ENCODE data around the gene TMCC1. TPM values are rescaled to one million over a fixed set of nuclear protein-coding genes. Genes with fewer than 3 reads are reported as not detected.
"Not testable (repeated sequence)": the region's sequence is repeated elsewhere in the genome, so short reads cannot be mapped to it uniquely, and the experiment has no call there.

TMCC1 gene
- total RNA-seq, 1 donor from 2014 or later: 18.0 TPM

DNA sequence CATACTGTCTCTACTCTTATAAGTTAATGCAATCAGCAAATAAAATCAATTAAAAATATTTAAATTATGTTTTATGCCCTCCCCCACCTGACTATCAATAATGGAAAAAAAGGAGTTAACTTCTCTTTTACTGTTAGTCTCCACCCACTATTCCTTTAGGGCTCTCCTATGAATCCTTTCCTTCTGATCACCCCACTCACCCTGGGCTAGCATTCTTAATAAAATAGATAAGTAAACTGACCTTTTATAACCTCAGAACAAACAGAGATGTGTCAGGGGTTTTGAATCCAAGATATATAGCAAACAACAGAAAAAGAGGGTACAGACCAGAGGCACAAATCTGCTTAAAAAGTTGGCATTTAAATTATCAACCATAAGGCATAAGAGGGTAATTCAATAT is 171.0 kb downstream of the TMCC1 start:
- intact Hi-C loops (cut with micrococcal nuclease): no loop called here
- no peaks in the 10 kb centered on the region for H3K27me3 Mint-ChIP-seq (ENCODE audit: low read depth)

DNA sequence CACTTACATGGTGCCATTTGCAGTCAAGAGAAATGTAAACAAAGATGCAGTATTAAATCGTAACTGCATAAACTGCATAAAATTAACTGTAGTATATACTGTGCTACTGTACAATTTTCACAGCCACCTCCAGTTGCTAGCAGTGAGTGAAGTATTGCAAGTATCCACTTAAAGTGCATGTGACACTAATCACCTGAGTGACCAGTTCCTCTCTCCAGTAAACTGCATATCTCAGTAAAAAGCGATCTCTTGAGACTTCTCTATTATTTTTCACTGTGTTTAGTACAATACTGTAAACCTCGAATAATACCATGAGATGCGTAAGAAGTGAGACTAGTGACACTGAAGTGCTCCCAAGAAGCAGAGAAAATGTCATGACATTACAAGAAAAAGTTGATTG is 175.3 kb downstream of the TMCC1 start:
- intact Hi-C loops (cut with micrococcal nuclease): no loop called here
- Mint-ChIP-seq H3K36me3 (ENCODE audit: low read depth) (no peaks in the 10 kb centered on the region), H3K4me3 (ENCODE audit: low read depth) (no peak overlapping the region), H3K27ac (no peak overlapping the region), H3K4me1 (ENCODE audit: low read depth) (no peaks in the 10 kb centered on the region), H3K27me3 (ENCODE audit: low read depth) (no peaks in the 10 kb centered on the region), H3K9me3 (no peaks in the 10 kb centered on the region)
- no peak for DNase-seq (ENCODE audit: low spot score)

More for the DNA sequence above, 171.0 kb downstream of the TMCC1 start:
- H3K9me3 Mint-ChIP-seq: no peaks in the 10 kb centered on the region
- no peaks in the 10 kb centered on the region for H3K4me1 Mint-ChIP-seq (ENCODE audit: low read depth)
- no peak overlapping the region for H3K27ac Mint-ChIP-seq
- no peak for DNase-seq (ENCODE audit: low spot score)
- no peak overlapping the region for H3K4me3 Mint-ChIP-seq (ENCODE audit: low read depth)
- no peaks in the 10 kb centered on the region for H3K36me3 Mint-ChIP-seq (ENCODE audit: low read depth)

DNA sequence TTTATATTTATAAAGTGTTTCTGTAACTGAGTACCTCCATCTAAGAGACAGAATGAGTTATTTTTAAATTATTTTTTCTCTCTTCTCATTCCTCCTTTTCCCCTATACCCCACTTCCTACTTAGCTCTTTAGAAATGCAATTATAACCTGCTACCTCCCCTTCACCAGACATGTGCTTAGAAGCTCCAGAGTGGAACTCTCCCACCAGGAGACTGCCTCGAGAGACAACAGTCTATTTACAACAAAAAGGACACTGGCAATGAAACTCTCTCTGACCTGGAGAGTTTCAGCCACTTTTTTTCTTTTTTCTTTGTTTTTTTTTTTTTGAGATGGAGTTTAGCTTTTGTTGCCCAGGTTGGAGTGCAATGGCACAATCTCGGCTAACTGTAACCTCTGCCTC is 177.7 kb downstream of the TMCC1 start:
- Mint-ChIP-seq H3K4me3 (ENCODE audit: low read depth) (no peak overlapping the region), H3K36me3 (ENCODE audit: low read depth) (no peaks in the 10 kb centered on the region), H3K27me3 (ENCODE audit: low read depth) (no peaks in the 10 kb centered on the region), H3K4me1 (ENCODE audit: low read depth) (no peaks in the 10 kb centered on the region), H3K9me3 (no peaks in the 10 kb centered on the region), H3K27ac (no peak overlapping the region)
- intact Hi-C loops (cut with micrococcal nuclease): no loop called here
- DNase-seq (ENCODE audit: low spot score): no peak

DNA sequence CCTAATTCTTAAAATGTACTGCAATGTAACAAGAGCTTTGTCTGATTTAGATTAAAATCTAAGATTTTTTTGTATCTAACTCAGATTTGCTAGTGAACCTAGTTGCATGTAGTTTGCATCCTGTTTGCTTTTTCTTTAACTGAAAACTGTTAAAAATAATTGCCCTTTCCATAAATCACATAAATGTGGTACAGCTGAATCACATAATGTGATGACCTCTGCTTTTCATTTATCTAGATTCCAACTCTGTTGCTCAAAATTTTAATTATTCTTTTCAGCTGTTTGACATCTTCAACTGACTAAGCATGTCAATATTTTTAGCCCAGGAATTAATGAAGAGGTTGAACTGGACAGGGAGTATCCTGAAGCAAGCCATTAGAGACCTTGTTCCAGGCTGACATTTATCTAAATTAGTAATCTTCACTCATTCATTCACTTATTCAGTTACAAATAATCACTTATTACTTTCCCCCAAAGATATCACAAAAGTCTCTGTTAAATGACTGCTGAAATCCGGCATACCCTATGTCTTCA is 185.1 kb downstream of the TMCC1 start:
- Mint-ChIP-seq H3K27me3 (ENCODE audit: low read depth) (no peaks in the 10 kb centered on the region), H3K27ac (no peak overlapping the region), H3K36me3 (ENCODE audit: low read depth) (no peaks in the 10 kb centered on the region), H3K4me1 (ENCODE audit: low read depth) (peaks cover 4% of the 10 kb centered on the region), H3K9me3 (no peaks in the 10 kb centered on the region), H3K4me3 (ENCODE audit: low read depth) (no peak overlapping the region)
- intact Hi-C loops (cut with micrococcal nuclease): no loop called here
- no peak for DNase-seq (ENCODE audit: low spot score)

DNA sequence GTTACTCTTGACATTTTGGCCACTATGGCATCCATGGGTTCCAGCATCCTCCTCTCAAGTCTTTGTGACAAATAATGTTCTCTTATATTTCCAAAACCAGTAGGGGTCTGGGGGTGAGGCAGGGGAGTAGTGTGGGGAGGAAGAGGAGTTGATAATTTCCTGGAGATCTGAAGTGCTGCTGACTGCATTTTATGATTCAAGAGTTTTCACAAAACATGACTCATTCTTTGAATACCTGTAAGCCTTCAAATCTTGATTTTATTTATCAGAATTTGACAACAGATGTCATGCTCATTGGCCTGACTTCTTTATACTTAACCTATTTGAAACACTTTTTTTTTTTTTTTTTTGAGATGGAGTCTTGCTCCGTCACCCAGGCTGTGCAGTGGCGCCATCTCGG is 188.2 kb downstream of the TMCC1 start:
- Mint-ChIP-seq H3K9me3 (no peaks in the 10 kb centered on the region), H3K4me3 (ENCODE audit: low read depth) (no peak overlapping the region), H3K27me3 (ENCODE audit: low read depth) (no peaks in the 10 kb centered on the region), H3K27ac (no peak overlapping the region), H3K36me3 (ENCODE audit: low read depth) (no peaks in the 10 kb centered on the region), H3K4me1 (ENCODE audit: low read depth) (peaks cover 9% of the 10 kb centered on the region)
- intact Hi-C loops (cut with micrococcal nuclease): no loop called here
- DNase-seq (ENCODE audit: low spot score): no peak

DNA sequence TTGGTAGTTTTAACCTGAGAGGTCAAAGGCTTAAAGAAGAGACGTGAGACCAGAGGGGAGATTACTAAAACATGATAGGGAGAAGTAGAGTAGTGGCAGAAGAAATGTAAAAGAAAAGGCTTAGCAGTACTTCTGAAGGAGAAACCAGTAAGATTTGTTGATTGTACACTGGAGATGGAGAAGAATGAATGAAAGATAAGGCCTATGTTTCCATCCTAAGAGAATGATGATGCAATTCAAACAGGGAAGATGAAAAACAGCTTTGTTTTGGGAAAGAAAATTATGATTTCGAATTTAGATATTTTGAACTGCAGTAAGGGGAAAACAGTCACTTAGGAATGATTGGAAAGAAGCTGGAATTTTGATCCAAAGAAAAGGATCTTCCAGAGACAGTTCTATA is 189.6 kb downstream of the TMCC1 start:
- H3K9me3 Mint-ChIP-seq: no peaks in the 10 kb centered on the region
- intact Hi-C loops (cut with micrococcal nuclease): no loop called here

DNA sequence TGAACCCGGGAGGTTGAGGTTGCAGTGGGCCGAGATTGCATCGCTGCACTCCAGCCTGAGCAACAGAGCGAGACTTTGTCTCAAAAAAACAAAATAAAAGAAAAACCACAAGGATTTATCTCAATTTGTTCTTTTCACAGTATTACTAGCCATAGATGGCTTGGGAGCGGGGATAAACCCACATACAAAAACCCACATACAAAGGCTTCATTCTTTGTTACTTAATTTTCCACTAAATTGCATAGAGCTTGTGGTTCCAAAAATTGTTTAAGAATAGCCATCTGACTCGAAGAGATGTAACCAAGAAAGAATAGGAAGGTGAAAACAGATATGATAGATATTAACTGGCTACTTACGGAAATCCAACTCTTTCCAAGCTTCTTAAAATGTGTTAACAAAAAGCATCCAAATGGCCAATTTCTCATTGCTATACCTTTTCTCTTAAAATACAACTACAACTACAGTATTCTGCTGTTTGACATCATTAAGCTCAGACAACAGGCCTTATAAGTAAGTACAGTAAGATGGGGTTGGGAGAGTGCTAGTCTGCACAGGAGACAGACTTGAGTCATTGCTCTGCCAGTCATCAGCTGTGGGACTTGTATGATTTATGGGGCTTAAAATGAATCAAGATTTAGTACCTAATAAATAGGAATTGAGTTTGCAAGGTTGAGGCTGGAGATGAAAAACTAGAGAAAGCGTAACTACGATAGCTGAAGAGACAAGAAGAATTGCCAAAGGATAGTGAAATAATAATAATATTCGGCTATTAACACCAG is 190.4 kb downstream of the TMCC1 start:
- Mint-ChIP-seq H3K9me3 (no peaks in the 10 kb centered on the region), H3K36me3 (ENCODE audit: low read depth) (no peaks in the 10 kb centered on the region), H3K27me3 (ENCODE audit: low read depth) (no peaks in the 10 kb centered on the region), H3K4me3 (ENCODE audit: low read depth) (no peak overlapping the region), H3K27ac (no peak overlapping the region), H3K4me1 (ENCODE audit: low read depth) (peaks cover 9% of the 10 kb centered on the region)
- intact Hi-C loops (cut with micrococcal nuclease): no loop called here
- DNase-seq (ENCODE audit: low spot score): no peak

More for the DNA sequence above, 189.6 kb downstream of the TMCC1 start:
- no peaks in the 10 kb centered on the region for H3K36me3 Mint-ChIP-seq (ENCODE audit: low read depth)
- H3K4me3 Mint-ChIP-seq (ENCODE audit: low read depth): no peak overlapping the region
- peaks cover 9% of the 10 kb centered on the region for H3K4me1 Mint-ChIP-seq (ENCODE audit: low read depth)
- no peak for DNase-seq (ENCODE audit: low spot score)
- no peaks in the 10 kb centered on the region for H3K27me3 Mint-ChIP-seq (ENCODE audit: low read depth)
- no peak overlapping the region for H3K27ac Mint-ChIP-seq

DNA sequence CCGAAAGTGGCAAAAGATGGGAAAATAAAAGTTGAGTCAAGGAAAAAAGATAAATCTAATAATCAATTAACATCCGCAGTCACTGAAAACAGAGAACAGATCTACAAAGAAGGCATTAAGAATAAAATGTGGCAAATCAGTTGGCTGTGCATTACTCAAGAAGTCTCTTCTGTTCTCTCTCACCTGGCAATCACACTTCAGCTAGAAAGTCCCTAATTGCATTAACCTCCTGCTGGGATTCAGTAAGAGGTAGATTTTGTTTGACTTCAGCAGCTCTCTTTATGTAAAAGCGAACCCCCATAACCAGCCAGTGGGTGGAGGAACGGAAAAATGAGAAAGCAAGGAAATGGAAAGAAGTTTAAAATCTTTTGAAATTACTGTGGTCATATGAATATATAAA is 192.3 kb downstream of the TMCC1 start:
- Mint-ChIP-seq H3K27ac (no peak overlapping the region), H3K27me3 (ENCODE audit: low read depth) (no peaks in the 10 kb centered on the region), H3K36me3 (ENCODE audit: low read depth) (peaks cover 7% of the 10 kb centered on the region), H3K4me3 (ENCODE audit: low read depth) (no peak overlapping the region), H3K9me3 (peaks cover 9% of the 10 kb centered on the region), H3K4me1 (ENCODE audit: low read depth) (peaks cover 9% of the 10 kb centered on the region)
- DNase-seq (ENCODE audit: low spot score): no peak
- intact Hi-C loops (cut with micrococcal nuclease): no loop called here

DNA sequence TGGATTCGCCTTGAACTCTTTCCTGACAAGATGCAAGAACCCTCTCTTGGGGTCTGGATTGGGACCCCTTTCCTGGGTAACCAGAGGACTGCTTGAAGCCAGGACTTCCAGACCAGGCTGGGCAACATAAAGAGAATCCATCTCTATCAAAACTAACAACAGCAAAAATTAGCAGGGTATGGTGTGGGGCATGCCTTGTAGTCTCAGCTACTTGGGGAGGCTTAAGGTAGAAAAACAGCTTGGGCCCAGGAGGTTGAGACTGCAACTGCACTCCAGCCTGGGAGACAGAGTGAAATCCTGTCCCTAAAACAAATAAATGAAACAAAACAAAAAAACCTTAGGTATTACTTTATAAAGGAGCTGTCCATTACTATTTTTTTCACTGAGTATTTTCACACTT is 193.9 kb downstream of the TMCC1 start:
- Mint-ChIP-seq H3K36me3 (ENCODE audit: low read depth) (peaks cover 10% of the 10 kb centered on the region), H3K4me3 (ENCODE audit: low read depth) (no peak overlapping the region), H3K4me1 (ENCODE audit: low read depth) (peaks cover 5% of the 10 kb centered on the region), H3K27me3 (ENCODE audit: low read depth) (no peaks in the 10 kb centered on the region), H3K9me3 (peaks cover 13% of the 10 kb centered on the region), H3K27ac (no peak overlapping the region)
- DNase-seq (ENCODE audit: low spot score): no peak
- intact Hi-C loops (cut with micrococcal nuclease): no loop called here

DNA sequence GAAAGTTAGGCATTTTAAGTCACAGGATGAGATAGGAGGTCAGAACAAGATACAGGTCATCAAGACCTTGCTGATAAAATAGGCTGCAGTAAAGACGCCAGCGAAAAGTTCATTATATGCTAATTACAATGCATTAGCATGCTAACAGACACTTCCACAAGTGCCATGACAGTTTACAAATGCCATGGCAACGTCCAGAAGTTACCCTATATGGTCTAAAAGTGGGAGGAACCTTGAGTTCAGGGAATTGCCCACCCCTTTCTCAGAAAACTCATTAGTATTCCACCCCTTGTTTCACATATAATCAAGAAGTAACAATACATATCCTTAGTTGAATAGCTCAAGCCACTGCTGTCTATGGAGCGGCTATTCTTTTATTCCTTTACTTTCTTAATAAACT is 194.3 kb downstream of the TMCC1 start:
- H3K27ac Mint-ChIP-seq: no peak overlapping the region
- H3K27me3 Mint-ChIP-seq (ENCODE audit: low read depth): no peaks in the 10 kb centered on the region
- DNase-seq (ENCODE audit: low spot score): no peak
- H3K4me3 Mint-ChIP-seq (ENCODE audit: low read depth): no peak overlapping the region
- intact Hi-C loops (cut with micrococcal nuclease): no loop called here
- peaks cover 10% of the 10 kb centered on the region for H3K36me3 Mint-ChIP-seq (ENCODE audit: low read depth)
- peaks cover 13% of the 10 kb centered on the region for H3K9me3 Mint-ChIP-seq
- peaks cover 5% of the 10 kb centered on the region for H3K4me1 Mint-ChIP-seq (ENCODE audit: low read depth)

DNA sequence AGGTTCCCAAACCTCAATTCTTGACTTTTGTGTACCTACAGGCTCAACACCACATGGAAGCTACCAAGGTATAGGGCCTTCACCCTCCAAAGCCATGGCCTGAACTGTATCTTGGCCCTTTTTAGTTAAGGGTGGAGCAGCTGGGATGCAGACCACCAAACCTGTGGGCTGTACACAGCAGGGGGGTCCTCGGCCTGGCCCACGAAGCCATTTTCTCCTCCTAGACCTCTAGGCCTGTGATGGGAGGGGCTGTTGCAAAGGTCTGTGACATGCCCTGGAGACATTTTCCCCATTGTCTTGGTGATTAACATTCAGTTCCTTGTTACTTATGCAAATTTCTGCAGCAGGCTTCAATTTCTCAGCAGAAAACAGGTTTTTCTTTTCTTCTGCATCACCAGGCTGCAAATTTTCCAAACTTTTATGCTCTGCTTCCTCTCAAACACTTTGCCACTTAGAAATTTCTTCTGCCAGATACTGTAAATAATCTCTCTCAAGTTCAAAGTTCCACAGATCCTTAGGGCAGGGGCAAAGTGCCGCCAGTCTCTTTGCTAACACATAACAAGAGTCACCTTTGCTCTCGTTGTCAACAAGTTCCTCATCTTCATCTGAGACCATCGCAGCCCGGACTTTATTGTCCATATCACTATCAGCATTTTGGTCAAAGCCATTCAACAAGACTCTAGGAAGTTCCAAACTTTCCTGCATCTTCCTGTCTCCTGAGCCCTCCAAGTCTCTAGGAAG is 196.1 kb downstream of the TMCC1 start:
- no peaks in the 10 kb centered on the region for H3K27me3 Mint-ChIP-seq (ENCODE audit: low read depth)
- H3K4me3 Mint-ChIP-seq (ENCODE audit: low read depth): no peak overlapping the region
- intact Hi-C loops (cut with micrococcal nuclease): no loop called here
- peaks cover 10% of the 10 kb centered on the region for H3K36me3 Mint-ChIP-seq (ENCODE audit: low read depth)
- DNase-seq (ENCODE audit: low spot score): no peak
- no peak overlapping the region for H3K27ac Mint-ChIP-seq
- H3K9me3 Mint-ChIP-seq: peaks cover 13% of the 10 kb centered on the region
- peaks cover 5% of the 10 kb centered on the region for H3K4me1 Mint-ChIP-seq (ENCODE audit: low read depth)

DNA sequence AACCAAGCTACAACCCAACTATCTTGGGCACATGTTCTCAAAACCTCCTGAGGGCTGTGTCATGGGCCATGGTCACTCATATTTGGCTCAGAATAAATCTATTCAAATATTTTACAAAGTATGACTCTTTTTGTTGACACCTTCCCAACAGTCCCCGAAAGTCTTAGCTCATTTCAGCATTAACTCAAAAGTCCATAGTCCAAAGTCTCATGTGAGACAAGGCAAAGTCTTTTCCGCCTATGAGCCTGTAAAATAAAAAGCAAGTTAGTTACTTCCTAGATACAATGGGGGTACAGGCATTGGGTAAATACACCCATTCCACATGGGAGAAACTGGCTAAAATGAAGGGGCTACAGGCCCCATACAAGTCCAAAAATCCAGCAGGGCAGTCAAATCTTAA is 197.1 kb downstream of the TMCC1 start:
- Mint-ChIP-seq H3K36me3 (ENCODE audit: low read depth) (peaks cover 10% of the 10 kb centered on the region), H3K9me3 (peaks cover 13% of the 10 kb centered on the region)
- H3K4me3 Mint-ChIP-seq (ENCODE audit: low read depth); H3K4me1 Mint-ChIP-seq (ENCODE audit: low read depth); H3K27me3 Mint-ChIP-seq (ENCODE audit: low read depth); intact Hi-C loops (cut with micrococcal nuclease); DNase-seq (ENCODE audit: low spot score); H3K27ac Mint-ChIP-seq: not testable (repeated sequence)

DNA sequence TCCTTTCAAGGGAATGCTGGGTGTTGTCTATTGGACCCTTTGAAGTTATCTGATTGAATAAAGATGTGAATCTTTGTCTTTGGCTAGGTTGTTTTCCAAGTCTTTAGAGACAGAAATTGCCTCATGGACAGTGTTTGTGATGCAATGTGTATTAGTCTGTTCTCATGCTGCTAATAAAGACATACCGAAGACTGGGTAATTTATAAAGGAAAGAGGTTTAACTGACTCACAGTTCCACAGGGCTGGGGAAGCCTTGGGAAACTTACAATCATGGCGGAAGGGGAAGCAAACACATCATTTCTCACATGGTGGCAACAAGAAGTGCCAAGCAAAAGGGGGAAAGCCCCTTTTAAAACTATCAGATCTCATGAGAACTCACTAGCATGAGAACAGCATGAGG is 198.3 kb downstream of the TMCC1 start:
- Mint-ChIP-seq H3K27ac (no peak overlapping the region), H3K4me3 (ENCODE audit: low read depth) (no peak overlapping the region), H3K4me1 (ENCODE audit: low read depth) (peaks cover 3% of the 10 kb centered on the region), H3K9me3 (peaks cover 13% of the 10 kb centered on the region), H3K36me3 (ENCODE audit: low read depth) (peaks cover 10% of the 10 kb centered on the region), H3K27me3 (ENCODE audit: low read depth) (no peaks in the 10 kb centered on the region)
- intact Hi-C loops (cut with micrococcal nuclease): no loop called here
- no peak for DNase-seq (ENCODE audit: low spot score)
